HG02970 (cell line): ENCODE measurements around the gene TEDC1.

Experiments
- ATAC-seq: cut with Tn5 transposase; IDR thresholded peaks from one replicate; pipeline ENCODE4 v1.9.1; 2021; ENCODE audit warnings: mild to moderate bottlenecking, moderate library complexity, moderate number of reproducible peaks; ENCODE audit not compliant: unreplicated experiment, low FRiP score

TEDC1 gene

DNA sequence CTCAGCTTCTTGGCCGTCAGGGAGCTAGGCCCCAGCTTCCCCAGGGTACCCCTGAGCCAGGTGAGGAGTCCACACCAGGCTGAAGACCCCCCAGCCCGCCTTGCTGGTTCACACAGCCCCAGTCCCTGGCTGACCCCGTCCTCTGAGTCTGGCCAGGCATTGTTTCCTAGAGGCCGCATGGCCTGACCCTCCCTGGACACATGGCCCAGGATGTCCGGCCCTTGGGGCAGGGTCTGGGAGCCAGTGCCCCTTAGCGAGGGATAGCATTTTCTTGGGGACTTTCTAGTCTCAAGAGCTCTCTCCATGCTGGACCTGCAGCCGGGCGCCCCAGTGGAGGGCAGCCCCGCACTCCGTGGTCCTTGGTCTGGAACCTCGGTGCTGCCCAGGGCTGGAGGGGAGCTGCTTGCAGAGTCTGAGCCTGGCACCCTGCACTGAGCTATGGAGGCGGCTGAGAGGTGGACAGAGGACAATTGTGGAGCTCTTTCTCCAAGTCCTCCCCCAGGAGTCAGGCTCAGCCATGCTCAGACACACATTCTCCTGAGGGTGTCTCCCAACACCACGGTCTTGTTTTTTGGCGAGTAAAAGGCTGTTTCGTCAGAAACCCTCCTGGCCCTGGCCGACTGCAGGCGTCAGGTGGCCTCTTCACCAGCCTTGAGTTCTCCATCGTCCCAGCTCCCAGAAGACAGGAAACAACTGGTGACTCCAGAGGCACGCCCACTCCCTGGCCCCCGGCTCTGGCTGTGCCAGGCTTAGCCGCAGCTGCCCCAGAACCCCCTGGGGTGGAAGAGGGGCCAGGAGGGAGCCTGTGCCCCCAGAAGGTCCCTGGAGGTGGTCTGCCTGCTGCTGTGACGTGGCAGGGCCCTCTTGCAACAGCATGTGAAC, 34.1 kb upstream of the TEDC1 start:
- no peak for ATAC-seq

DNA sequence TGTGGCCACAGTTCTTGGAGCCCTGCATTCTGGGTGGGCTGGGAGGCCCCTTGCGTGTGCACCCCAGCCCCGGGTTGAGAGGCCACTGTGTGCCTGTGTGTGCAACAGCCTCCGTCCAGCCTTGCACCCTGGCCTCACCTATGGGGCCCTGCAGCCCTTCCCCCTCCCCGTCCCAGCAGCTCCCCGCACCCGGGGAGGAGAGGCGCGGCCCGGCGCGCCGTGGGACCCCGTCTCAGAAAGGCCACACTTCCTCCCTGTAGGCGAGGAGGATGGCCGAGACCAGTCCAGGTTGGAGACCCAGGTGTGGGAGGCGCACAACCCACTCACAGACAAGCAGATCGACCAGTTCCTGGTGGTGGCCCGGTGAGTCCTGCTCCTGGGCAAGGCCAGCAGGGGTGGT, 33.0 kb upstream of the TEDC1 start:
- no peak for ATAC-seq

DNA sequence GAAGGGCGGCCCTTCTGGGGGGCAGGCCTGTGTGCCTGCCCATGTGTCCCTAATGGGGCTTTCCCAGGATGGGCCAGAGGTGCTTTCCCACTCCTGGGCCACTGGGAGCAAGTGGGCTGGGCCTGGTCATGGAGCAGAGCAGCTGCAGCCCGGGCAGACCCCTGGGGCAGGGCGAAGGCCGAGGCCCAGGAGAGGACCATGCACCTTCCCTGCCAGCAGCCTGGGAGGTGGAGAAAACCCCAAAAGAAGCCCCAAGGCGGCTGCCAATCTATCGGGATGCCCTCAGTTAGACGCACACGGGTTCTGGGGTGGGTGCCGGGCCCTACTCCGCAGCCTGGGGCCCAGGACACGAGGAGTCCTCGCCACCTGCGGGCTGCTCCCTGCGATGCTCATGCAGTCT, 32.5 kb upstream of the TEDC1 start:
- ATAC-seq = no peak

DNA sequence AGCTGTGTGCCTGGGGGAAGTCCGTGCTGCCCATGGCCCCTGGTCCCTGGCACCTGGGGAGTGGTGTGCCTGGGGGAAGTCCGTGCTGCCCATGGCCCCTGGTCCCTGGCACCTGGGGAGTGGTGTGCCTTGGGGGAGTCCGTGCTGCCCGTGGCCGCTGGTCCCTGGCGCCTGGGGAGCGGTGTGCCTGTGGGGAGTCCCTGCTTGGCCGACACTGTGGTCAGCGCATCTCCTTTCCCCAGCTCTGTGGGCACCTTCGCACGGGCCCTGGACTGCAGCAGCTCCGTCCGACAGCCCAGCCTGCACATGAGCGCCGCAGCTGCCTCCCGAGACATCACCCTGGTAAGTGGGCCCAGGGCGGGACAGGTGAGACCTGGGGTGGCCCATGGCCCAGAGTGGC, 30.9 kb upstream of the TEDC1 start:
- ATAC-seq = no peak

DNA sequence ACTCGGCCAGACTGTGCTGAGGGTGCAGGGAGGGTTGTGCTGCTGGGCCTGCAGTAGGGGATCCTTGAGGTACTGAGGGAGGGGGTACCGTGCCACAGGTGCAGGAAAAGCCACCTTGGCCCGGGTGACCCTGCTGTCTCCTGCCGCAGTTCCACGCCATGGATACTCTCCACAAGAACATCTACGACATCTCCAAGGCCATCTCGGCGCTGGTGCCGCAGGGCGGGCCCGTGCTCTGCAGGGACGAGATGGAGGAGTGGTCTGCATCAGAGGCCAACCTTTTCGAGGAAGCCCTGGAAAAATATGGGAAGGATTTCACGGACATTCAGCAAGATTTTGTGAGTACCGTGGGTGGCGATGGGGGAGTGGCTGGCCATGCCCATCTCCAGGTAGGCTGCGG, 30.4 kb upstream of the TEDC1 start:
- ATAC-seq = no peak

DNA sequence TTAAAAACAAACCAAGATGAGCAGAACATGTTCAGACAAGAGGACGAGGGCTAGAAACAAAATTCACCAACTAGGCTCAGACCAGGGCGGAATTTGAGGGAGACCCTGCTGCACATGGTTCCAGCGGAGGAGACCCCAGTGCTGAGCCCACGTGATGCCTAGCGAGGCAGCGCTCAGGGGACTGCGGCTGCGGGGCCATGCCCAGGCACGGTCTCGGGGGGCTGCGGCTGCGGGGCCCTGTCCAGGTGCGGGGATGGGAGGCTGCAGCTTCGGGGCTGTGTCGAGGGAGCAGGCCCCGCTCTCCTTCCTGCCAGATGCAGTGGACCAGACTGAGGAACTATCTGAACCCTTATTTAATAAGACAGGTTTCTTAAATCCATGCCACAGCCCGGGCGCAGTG, 29.1 kb upstream of the TEDC1 start:
- no peak for ATAC-seq

DNA sequence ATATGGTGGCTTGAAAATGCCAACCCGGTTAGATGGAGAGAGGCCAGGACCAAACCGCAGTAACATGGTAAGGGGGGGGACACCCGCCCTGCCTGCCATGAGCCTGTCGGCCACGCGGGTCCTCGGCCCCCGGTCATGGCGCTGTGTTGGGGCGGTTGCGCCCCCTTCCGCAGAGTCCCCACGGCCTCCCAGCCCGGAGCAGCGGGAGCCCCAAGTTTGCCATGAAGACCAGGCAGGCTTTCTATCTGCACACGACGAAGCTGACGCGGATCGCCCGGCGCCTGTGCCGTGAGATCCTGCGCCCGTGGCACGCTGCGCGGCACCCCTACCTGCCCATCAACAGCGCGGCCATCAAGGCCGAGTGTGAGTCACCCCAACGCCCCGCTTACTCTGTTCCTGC, 26.5 kb upstream of the TEDC1 start:
- no peak for ATAC-seq

DNA sequence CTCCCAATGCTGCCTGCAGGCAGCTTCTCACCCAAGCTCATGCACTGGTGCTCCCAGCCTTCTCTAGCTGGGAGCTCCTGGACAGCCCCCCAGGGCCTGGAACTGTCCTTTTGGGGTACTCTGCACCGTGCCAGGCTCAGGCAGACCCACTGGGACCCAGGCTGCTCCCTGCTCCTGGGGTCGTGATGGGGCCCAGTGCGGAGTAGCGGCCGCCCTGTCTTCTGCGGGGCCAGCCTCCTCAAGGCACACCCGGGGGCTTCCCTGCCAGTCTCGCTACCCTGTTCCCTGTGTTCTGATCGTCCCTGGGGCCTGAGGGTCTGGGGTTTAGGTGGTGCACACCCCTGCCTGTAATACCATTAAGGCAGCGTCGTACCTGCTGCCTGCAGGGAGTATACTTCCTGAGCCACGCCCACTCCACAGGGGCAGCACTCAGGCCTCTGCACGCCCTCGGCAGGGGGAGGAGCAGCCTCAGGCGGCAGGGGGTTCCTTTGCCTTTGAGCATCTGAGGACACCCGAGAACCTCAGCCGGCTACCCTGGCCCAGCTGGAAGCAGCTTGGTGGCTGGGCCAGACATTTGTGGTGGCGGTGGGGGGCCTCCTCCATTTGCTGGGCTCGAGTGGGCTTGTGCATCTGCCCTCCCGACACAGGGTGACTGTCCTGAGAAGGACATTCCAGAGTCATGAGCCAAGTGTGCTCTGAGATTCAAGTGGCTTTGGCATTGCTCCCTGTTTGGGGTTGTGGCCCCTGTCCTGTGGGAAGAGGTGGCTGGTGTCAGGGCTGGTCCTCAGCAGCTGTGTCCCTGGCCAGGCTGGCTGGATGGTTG, 25.6 kb upstream of the TEDC1 start:
- no peak for ATAC-seq

DNA sequence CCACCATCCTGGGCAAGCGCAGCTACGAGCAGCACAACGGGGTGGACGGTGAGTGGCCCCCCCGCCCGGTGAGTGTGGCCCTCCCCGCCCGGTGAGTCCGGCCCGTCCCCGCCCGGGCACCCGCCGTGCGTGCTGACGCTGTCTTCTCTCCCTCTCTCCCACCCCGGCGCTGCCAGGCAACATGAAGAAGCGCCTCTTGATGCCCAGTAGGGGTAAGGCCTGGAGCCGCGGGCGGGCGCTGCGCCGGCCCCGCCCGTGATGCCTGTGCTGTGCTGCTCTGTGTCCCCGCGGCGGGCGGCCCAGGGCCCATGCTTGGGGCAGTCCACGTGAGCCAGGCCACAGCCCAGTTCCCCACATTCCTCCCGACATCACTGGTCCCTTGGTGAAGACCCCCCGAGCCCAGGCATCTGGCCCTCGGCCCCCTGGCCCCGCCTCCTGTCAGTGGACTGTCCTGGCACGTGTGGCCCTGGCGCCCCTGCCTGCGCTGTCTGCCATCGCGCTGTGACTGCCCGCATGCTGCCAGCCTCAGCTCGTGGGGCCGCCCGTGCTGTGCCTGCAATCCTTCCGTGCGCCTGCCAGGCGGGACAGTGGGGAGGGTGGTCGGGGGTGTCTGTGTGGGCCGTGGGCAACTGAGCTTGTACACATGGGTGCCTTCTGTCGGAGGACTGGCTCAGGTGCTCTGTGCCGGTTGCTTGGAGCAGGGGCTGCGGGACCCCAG, 24.4 kb upstream of the TEDC1 start:
- no peak for ATAC-seq

DNA sequence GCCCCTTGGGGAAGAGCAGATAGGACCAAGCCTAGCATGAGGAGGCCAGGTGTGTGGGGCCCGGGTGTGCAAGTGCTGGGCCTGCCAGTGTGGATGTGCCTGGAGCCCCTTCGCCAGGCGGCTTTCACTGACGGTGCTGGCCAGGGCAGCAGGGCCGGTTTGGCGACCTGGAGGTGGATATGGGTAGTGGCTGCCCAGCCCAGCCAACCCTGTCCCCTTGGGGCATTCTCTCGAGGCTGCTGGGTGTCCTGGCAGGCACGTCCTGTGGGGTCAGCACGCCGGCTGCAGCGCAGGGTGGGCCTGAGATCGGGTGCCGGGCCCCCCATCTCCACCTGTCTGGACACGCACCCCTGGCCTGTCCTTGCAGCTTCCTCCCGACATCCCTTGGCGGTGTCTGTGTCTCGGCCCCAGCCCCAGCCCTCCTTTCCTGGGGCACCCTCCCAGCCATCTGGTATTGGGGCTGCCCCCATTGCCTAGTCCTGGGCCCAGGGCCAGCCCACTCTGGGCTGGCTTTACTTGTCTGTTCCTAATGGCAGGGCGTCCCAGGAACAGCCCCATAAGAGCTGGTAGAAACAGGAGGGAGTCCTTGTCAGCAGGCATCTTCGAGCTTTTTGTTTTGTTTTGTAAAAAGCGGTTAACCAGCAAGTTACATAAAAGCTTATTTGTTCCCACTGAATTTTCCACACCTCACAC, 23.7 kb upstream of the TEDC1 start:
- ATAC-seq = no peak

DNA sequence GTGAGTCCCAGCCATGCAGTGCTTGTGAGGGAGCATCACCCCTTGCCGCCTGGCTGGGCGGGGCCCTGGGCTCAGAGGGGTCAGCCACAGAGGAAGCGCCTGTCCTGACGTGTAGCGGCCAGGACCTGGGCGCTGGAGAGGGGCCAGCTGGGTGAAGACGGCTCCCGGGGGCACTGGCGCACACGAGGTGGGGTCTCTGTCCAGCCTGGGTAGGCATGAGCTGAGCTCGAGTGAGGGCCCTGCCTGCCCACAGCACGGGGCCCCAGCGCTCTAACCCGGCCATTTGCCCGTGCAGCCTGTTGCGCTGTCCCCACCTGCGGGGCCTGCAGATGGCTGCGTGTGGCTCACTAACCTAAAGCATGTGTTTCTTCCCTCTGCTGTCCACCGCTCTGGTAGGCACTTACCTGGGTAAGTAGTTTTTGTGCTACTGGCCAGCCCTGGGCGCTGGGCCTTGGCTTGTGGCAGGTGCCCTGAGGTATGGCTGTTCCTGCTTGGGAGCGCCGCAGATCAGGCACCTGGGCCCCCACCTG, 23.0 kb upstream of the TEDC1 start:
- ATAC-seq = no peak

DNA sequence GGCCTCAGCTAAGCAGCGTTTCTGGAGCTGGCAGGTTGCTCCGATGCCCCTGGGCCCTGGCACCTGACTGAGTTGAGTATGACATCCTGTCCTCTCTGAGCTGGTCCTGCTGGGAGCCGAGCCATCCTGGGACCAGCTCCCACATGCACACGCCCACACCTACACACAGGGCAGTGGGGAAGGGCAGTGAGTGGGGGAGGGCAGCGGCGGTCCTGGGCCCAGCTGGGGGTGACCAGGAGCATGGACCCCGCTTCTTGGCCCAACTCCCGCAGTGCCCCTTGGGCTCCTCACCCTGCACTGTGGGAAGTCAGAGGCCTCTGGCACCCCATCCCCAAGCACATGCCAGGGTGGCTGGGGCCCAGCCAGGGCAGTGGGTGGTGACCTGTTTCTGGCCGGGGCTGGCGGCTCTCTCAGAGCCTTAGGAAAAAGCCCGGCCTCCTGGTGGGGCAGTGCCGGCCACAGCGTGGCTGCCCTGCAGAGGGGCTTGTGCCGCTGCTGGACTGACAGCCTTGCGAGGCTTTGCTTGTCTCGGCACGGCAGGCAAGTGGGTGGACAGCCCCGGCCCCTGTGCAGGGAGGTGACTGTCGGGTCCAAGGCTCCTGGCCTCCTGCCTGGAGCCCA, 22.3 kb upstream of the TEDC1 start:
- no peak for ATAC-seq

DNA sequence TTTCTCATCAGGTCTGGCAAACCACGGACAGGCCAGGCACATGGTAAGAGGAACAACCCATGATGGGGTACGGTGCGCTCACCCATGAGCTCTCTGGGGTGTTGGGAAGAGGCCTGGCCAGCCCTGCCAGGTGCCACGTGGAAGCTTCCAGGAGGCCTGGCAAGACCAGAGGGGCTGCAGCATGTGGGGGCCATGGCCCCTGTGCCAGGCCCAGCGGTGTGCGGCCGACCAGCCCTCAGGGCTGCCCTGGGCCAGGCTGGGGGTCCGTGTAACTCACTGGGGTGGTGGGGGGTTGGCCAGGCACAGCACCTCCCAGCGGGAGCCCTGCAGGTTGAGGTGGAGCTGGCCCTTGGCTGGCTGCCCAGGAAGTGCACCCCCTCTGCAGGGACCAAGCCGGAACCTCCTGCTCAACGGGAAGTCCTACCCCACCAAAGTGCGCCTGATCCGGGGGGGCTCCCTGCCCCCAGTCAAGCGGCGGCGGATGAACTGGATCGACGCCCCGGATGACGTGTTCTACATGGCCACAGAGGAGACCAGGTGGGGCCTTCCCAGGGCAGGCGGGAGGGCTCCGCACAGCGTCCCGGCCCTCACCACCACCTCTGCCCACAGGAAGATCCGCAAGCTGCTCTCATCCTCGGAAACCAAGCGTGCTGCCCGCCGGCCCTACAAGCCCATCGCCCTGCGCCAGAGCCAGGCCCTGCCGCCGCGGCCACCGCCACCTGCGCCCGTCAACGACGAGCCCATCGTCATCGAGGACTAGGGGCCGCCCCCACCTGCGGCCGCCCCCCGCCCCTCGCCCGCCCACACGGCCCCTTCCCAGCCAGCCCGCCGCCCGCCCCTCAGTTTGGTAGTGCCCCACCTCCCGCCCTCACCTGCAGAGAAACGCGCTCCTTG, 21.3 kb upstream of the TEDC1 start:
- ATAC-seq = no peak

DNA sequence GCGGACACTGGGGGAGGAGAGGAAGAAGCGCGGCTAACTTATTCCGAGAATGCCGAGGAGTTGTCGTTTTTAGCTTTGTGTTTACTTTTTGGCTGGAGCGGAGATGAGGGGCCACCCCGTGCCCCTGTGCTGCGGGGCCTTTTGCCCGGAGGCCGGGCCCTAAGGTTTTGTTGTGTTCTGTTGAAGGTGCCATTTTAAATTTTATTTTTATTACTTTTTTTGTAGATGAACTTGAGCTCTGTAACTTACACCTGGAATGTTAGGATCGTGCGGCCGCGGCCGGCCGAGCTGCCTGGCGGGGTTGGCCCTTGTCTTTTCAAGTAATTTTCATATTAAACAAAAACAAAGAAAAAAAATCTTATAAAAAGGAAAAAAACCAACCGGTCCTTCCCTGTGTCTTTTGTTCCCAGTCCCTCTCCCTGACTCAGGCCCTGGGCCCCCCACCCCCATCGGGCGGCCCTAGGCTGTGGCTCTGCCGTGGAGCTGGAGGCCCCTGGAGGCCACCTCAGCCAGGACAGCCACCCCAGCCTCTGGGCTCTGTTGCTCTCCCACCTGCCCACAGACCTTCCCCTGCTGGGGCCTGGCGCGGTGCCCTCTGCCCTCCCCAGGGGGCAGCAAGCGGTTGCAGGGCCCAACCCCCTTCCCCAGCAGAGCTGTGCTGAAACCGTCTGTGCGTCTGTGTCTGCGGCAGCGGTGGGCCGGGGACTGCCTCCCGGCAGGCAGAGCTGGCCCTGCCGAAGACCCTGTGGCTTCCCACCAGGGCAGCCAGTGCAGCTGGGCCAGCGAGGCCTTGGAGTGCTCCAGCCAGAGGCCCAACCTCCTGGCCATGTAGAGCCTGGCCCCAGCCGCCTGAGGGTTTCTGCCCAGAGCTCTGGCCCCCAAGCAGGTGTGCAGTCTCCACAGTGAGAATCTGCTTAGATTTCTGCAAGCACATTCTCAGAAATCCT, 20.4 kb upstream of the TEDC1 start:
- ATAC-seq = no peak

DNA sequence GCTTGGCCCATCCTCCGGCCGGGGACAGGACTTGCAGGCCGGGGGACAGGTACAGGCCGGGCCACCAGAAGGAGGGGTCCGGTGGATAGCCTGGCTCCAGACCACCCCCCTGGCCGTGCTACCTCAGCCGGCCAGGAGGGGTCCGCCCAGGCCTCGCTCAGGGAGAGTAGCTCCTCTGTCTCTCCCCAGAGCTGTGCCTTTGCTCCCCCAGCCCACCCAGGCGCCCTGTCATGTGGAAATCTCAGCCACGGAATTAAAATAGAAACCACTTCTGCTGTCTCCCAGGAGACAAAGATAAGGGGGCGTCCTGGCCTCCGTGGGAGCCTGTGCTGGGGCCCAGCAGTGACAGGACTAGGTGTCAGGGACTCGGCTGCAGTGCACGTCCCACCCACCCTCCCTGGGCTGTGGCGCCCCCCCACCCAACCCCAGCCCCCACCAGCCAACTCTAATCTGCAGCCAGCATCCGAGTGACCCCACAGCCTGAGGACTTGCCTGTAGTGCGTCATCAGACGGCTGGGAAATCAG, 19.7 kb upstream of the TEDC1 start:
- no peak for ATAC-seq

DNA sequence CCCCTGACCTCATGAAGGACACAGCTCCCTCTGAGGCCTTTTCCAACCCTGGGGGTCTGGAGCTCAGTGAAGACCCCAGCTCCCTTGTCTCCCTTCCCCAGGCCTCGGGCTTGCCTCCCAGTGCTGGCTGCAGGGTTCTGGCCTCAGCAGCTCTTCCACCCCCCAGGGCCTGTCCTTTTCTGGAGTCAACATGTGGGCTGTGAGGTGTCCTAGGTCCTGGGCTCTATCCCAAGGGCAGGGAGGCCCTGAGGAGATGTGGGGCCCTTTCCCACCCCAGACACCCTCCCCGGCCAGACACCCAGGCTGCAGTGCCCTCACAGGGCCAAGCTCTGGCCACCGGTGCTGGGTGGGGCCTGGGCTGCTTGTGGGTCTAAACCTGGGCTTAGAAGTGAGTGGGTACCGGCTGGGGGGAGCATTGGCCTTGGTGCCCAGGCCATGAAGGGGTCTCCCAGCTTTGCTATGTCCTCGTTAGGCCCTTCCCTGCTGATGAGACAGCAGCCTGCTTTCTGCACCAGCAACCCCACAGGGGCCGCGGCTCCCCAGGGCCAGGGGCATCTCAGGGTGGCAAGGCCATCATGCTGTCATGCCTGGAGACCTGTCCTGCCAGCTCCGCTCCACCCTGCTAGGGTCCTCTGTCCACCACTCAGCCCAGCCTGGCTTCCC, 19.1 kb upstream of the TEDC1 start:
- no peak for ATAC-seq

DNA sequence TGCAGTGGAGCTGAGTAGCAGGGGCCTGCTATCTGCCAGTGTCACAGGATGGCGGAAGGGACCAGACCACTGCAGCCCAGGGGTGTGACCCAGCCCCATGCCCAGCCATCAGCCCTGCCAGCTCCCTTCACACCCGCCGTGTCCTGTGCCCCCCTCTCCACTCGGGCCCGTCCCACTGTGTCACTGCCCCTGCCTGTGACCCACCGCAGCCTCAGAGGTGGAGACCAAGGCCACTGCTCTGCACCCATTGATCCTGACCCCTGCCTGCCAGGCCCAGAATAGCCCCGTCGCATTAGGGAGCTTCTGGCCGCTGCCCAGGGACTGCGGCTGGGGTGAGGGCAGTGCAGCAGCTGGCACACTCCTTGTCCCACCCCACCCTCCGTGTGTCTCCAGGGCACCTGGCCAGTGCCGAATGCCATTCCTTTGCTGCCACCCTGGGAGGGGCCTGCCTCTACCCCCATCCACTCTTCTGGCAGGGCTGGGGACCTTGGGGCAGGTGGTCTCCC, 18.5 kb upstream of the TEDC1 start:
- ATAC-seq = no peak
